ENCODE data around the gene DNMBP. TPM values are rescaled to one million over a fixed set of nuclear protein-coding genes. Genes with fewer than 3 reads are reported as not detected.
"Not testable (repeated sequence)": the region's sequence is repeated elsewhere in the genome, so short reads cannot be mapped to it uniquely, and the experiment has no call there.

Gene DNMBP
- total RNA-seq, 2 donors from 2014 or later, result 2.1 to 2.5 TPM

DNA sequence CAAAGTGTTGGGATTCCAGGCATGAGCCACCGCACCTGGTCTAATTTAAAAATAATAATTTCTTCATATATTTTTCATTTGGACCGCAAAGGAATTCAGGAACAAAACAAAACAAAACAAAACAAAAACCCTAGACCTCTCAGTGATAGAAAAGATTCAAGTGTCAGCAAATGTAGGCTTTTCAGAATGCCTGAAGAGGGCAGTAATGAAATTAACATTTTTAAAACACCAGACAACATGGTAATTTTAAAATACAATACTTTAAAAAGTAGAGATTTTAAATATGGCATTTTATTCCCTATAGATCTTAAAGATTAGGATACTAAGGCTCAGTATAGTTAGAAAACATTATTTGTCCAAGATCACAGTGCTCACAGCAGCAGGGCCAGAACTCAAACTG is 36.6 kb downstream of the DNMBP start:
- H3K4me1 Mint-ChIP-seq, result peaks cover 2% of the 10 kb centered on the region
- ATAC-seq, result no peak
- no peak overlapping the region for H3K27ac Mint-ChIP-seq
- H3K36me3 Mint-ChIP-seq (ENCODE audit: low read depth), result peaks cover 12% of the 10 kb centered on the region
- no peak for DNase-seq
- H3K27me3 Mint-ChIP-seq, result no peaks in the 10 kb centered on the region
- H3K4me3 Mint-ChIP-seq, result no peak overlapping the region
- H3K9me3 ChIP-seq (ENCODE audit: control insufficient read depth, low read length, poor library complexity, severe bottlenecking), result no peaks in the 10 kb centered on the region

DNA sequence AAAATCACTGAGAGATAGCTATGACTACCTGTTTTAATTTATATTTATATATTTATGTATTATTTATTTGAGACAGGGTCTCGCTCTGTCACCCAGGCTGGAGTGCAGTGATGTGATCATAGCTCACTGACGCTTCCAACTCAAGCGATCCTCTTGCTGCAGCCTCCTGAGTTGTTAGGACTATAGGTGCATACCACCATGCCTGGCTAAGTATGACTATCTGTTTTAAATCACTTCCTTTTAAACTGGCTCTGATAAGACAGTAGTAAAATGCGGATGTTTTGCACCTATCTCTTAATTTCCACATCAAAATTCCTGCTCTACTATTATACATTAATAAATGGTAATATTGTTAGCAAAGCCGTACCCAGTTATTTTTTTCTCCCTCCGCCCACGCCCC is 41.8 kb downstream of the DNMBP start:
- Mint-ChIP-seq H3K36me3 (ENCODE audit: low read depth) (peaks cover 12% of the 10 kb centered on the region), H3K27me3 (no peaks in the 10 kb centered on the region), H3K27ac (no peak overlapping the region), H3K4me3 (no peak overlapping the region), H3K4me1 (no peaks in the 10 kb centered on the region)
- no peaks in the 10 kb centered on the region for H3K9me3 ChIP-seq (ENCODE audit: control insufficient read depth, low read length, poor library complexity, severe bottlenecking)
- no peak for DNase-seq
- no peak for ATAC-seq

DNA sequence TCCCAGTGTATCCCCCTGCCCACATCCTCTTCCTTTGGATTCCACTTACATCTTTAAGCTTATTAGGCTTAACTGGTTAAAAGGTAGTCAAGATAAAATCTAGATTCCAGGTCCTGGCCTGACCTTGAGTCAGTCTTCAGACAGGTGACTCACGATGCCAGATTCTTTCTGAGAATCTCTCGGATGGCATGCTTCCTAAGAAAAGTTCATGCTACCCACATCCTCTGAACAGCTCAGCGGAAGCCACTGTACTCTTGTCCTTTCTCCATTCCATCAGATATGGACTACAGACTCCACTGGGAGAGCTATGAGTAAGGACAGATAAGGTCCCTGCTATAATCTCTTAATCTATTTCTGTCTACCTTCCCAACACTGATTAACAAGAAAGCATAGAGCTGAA is 43.4 kb downstream of the DNMBP start:
- no peak overlapping the region for H3K4me3 Mint-ChIP-seq
- ATAC-seq (no peak), DNase-seq (no peak)
- no peaks in the 10 kb centered on the region for H3K4me1 Mint-ChIP-seq
- H3K27ac Mint-ChIP-seq, result peak overlapping the region; percentile 39
- peaks cover 9% of the 10 kb centered on the region for H3K36me3 Mint-ChIP-seq (ENCODE audit: low read depth)
- H3K27me3 Mint-ChIP-seq, result no peaks in the 10 kb centered on the region
- H3K9me3 ChIP-seq (ENCODE audit: control insufficient read depth, low read length, poor library complexity, severe bottlenecking), result no peaks in the 10 kb centered on the region

DNA sequence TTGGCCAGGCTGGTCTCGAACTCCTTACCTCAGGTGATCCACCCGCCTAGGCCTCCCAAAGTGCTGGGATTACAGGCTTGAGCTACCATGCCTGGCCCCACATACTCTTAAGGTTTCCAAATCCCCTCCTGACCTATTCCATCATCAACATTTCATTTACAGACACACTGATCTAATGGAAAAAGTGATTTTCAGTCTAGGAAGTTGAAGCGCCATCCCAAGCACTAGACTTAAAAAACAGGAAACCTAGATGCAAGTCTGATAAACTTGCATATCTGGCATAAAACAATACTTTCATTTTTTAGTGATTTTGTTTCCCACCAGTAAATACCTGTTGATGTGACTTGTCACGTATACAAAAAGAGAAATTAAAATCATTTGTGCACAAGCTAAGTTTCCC is 44.0 kb downstream of the DNMBP start:
- no peaks in the 10 kb centered on the region for H3K9me3 ChIP-seq (ENCODE audit: control insufficient read depth, low read length, poor library complexity, severe bottlenecking)
- H3K4me1 Mint-ChIP-seq, result no peaks in the 10 kb centered on the region
- DNase-seq (no peak), ATAC-seq (no peak)
- no peak overlapping the region for H3K4me3 Mint-ChIP-seq
- peaks cover 9% of the 10 kb centered on the region for H3K36me3 Mint-ChIP-seq (ENCODE audit: low read depth)
- no peaks in the 10 kb centered on the region for H3K27me3 Mint-ChIP-seq
- peak overlapping the region; percentile 39 for H3K27ac Mint-ChIP-seq

DNA sequence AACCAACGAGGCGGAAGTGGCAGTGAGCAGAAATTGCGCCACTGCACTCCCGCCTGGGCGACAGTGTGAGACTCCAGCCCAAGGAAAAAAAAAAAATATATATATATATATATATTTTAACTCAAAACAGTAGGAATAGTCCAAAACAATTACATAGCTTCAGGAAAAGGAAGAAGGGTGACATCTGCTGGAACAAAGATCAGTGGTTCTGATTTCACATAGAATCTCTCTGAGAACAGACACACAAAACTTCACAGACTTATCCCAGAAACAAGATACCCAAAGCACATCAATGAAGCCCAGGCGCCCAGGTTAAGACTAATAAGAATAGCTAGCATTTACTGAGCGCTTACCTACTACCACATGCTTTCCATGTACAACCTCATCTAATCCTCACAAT is 45.0 kb downstream of the DNMBP start:
- DNase-seq, result no peak
- Mint-ChIP-seq H3K27ac (no peak overlapping the region), H3K4me3 (no peak overlapping the region), H3K4me1 (no peaks in the 10 kb centered on the region), H3K36me3 (ENCODE audit: low read depth) (peaks cover 2% of the 10 kb centered on the region), H3K27me3 (no peaks in the 10 kb centered on the region)
- no peaks in the 10 kb centered on the region for H3K9me3 ChIP-seq (ENCODE audit: control insufficient read depth, low read length, poor library complexity, severe bottlenecking)
- ATAC-seq, result no peak

DNA sequence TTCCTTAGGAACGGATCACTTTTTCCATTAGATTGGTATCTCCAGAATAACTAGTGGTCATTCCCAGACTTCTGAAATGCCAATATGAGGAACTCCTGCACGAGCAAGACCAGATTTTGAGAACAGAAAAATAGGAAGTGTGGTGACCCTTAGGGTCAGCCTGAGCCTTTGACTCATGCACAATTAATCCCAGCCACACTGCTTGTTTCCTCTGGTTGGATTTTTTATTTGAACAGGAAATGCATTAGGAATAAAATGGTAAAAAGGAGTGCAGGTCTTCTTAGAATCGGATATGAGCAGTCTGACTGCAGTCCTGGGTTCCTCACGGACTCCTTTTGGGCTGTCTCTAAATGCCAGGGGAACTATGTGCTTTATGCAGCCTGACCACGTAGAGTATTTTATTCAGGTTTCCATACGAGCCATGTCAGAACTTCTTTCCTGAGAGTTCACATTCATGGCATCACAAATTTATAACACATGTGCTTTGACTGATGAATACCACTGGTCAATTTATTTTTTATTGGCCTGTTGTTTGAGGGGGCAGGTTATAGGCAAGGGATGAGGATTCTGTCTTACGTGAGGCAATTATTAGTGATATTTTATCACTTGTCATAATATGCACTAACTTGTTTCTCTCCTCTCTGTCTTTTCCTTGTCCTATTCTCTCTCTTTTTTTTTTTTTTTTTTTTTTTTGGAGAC is 46.1 kb downstream of the DNMBP start:
- DNase-seq; H3K27ac Mint-ChIP-seq; H3K4me1 Mint-ChIP-seq; H3K9me3 ChIP-seq (ENCODE audit: control insufficient read depth, low read length, poor library complexity, severe bottlenecking); H3K36me3 Mint-ChIP-seq (ENCODE audit: low read depth); H3K4me3 Mint-ChIP-seq; H3K27me3 Mint-ChIP-seq; ATAC-seq: not testable (repeated sequence)

DNA sequence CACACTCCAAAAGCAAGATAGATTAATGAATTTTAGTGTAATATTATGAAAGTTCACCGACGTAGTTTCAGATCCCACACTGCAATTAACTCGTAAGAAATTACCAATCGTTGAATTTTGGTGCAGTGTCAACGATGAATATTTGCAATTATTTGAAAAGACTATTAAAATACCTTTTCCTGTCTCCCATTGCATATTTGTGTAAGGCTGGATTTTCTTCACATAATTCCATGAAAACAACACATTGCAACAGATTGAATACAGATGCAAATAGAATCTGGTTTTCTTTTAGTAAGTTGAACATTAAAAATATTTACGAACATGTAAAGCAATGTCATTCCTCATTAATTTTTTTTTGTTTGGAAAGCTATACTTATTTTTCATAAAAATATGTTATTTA is 50.9 kb downstream of the DNMBP start:
- H3K36me3 Mint-ChIP-seq (ENCODE audit: low read depth), result peaks cover 7% of the 10 kb centered on the region
- DNase-seq (no peak), ATAC-seq (no peak)
- no peaks in the 10 kb centered on the region for H3K9me3 ChIP-seq (ENCODE audit: control insufficient read depth, low read length, poor library complexity, severe bottlenecking)
- H3K4me3 Mint-ChIP-seq, result no peak overlapping the region
- no peaks in the 10 kb centered on the region for H3K27me3 Mint-ChIP-seq
- no peak overlapping the region for H3K27ac Mint-ChIP-seq
- peaks cover 2% of the 10 kb centered on the region for H3K4me1 Mint-ChIP-seq

DNA sequence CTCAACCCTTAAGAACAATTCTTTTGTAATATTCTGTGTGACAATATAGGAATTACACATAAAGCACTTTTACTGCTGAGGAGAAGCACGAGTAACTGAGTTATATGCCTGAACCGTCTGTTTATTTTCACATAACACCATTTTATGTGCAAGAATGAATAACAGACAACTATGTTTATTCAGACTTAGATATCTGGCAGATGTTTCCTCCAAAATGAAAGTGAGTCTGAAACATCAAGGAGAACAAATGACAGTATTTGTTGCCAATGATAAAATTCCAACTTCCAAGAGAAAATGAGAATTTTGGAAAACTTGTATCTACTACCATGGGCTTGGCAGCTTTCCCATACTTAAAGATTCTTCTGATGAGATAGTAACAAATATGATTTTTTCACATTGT is 51.4 kb downstream of the DNMBP start:
- H3K9me3 ChIP-seq (ENCODE audit: control insufficient read depth, low read length, poor library complexity, severe bottlenecking), result no peaks in the 10 kb centered on the region
- Mint-ChIP-seq H3K27ac (no peak overlapping the region), H3K36me3 (ENCODE audit: low read depth) (peaks cover 7% of the 10 kb centered on the region), H3K4me3 (no peak overlapping the region), H3K4me1 (peaks cover 2% of the 10 kb centered on the region), H3K27me3 (no peaks in the 10 kb centered on the region)
- ATAC-seq (no peak), DNase-seq (no peak)

DNA sequence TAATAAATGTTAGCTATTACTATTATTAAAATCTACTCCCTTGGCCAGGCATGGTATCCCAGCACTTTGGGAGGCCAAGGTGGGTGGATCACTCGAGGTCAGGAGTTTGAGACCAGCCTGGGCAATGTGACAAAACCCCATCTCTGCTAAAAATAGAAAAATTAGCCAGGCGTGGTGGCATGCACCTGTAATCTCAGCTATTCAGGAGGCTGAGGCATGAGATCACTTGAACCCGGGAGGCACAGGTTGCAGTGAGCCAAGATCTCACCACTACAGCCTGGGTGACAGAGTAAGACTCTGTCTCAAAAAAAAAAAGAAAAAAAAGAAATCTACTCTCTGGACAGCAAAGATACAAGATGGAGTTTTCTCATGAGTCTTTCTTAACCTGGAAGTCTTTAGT is 56.2 kb downstream of the DNMBP start:
- not testable (repeated sequence) for H3K9me3 ChIP-seq (ENCODE audit: control insufficient read depth, low read length, poor library complexity, severe bottlenecking); ATAC-seq; H3K36me3 Mint-ChIP-seq (ENCODE audit: low read depth); H3K27ac Mint-ChIP-seq; H3K4me3 Mint-ChIP-seq; DNase-seq; H3K4me1 Mint-ChIP-seq; H3K27me3 Mint-ChIP-seq

DNA sequence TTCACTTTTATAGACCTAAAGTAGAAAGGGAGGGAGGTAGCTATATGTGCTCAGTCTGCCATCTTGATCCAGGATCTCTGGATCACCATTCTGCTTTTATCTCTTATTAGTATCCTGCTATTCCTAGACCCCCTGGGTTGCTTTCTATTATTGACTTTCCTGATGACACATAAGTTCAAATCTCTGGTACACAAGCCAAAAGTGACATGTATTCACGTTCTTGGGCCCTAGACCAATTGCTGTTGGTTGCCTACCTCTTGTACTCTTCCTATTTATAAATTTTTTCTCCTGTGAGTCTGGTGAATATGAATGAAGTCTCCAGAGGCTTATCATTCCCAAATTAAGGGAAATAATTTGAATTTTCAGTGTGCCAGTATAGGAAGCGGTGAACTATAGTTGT is 56.9 kb downstream of the DNMBP start:
- ATAC-seq, result no peak
- H3K9me3 ChIP-seq (ENCODE audit: control insufficient read depth, low read length, poor library complexity, severe bottlenecking), result no peaks in the 10 kb centered on the region
- Mint-ChIP-seq H3K4me3 (no peak overlapping the region), H3K27ac (no peak overlapping the region), H3K4me1 (peaks cover 4% of the 10 kb centered on the region), H3K36me3 (ENCODE audit: low read depth) (peaks cover 10% of the 10 kb centered on the region), H3K27me3 (no peaks in the 10 kb centered on the region)
- DNase-seq, result no peak

DNA sequence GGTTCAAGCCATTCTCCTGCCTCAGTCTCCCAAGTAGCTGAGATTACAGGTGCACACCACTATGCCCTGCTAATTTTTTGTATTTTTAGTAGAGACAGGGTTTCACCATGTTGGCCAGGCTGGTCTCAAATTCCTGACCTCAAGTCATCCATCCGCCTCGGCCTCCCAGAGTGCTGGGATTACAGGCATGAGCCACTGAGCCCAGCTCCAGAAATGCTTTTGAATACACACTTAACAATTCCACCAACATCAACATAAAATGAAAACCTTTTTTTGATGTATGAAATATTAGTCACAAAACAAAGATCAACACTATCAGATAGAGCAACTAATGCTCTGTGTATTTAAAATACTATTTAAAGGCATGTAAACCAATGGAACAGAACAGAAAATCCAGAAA is 63.7 kb downstream of the DNMBP start:
- not testable (repeated sequence) for H3K36me3 Mint-ChIP-seq (ENCODE audit: low read depth); H3K4me1 Mint-ChIP-seq; H3K27ac Mint-ChIP-seq; H3K4me3 Mint-ChIP-seq; DNase-seq; H3K9me3 ChIP-seq (ENCODE audit: control insufficient read depth, low read length, poor library complexity, severe bottlenecking); H3K27me3 Mint-ChIP-seq; ATAC-seq

DNA sequence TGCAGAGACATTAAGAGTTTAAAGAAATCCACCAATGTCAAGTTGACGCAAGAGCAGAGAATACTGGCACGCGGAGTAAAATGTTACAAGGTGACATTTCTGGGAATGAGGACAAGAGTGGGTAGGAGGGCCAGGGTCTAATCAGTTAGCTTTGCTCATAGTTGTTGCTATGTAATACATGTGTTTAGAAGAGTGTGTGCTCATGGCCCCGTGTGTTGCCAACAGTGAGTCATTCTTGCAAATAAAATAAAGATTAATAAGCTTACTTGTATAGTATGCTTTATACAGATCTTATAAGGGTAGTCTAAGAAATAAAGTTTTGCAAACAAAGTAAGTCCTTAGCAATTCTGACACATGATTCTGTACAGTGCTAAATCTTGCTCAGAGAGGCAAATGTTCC is 64.5 kb downstream of the DNMBP start:
- Mint-ChIP-seq H3K36me3 (ENCODE audit: low read depth) (peaks cover 4% of the 10 kb centered on the region), H3K27ac (no peak overlapping the region), H3K27me3 (no peaks in the 10 kb centered on the region), H3K4me3 (no peak overlapping the region), H3K4me1 (peaks cover 2% of the 10 kb centered on the region)
- DNase-seq, result no peak
- no peaks in the 10 kb centered on the region for H3K9me3 ChIP-seq (ENCODE audit: control insufficient read depth, low read length, poor library complexity, severe bottlenecking)
- no peak for ATAC-seq

DNA sequence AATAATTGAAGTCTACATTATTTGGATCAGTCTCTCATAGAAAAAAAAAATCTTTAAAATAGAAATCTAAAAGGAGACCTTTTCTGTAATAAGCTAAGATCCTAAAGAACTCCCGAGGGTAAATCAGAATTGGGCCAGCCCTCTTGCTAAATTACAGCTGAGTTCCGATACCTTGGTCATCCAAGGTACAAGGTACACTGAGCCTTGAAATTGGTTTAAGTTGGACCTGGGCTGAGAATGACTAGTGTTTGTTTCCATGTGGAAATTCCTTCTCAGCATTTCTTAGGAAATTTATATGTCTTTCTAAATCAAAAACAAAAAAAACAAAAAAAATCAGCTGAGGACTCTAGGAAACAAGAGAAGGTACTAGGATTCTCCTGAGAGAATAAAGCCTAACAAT is 64.9 kb downstream of the DNMBP start:
- no peaks in the 10 kb centered on the region for H3K27me3 Mint-ChIP-seq
- DNase-seq (no peak), ATAC-seq (no peak)
- H3K27ac Mint-ChIP-seq, result no peak overlapping the region
- peaks cover 5% of the 10 kb centered on the region for H3K36me3 Mint-ChIP-seq (ENCODE audit: low read depth)
- H3K4me1 Mint-ChIP-seq, result peaks cover 2% of the 10 kb centered on the region
- H3K4me3 Mint-ChIP-seq, result no peak overlapping the region
- H3K9me3 ChIP-seq (ENCODE audit: control insufficient read depth, low read length, poor library complexity, severe bottlenecking), result no peaks in the 10 kb centered on the region

DNA sequence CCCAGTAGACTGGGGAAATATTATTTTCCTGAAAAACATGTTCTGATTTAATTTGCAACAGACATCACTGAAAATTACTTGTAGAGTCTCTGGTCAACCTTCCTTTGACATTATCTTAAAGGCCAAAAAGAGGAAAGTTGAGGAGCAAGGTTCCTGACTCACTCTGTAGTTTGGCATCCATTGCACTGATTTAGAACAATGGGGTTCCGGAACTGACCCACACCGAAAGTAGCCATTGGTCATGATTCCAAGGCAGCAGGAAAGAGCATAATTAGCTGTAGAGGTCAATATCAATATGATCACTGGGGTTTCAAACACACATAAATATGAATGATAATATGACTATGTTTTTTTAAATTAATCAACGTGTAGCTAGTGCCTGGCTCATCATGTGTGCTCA is 65.8 kb downstream of the DNMBP start:
- Mint-ChIP-seq H3K27me3 (no peaks in the 10 kb centered on the region), H3K4me3 (no peak overlapping the region)
- no peak for ATAC-seq

More for the DNA sequence above, 65.8 kb downstream of the DNMBP start:
- H3K9me3 ChIP-seq (ENCODE audit: control insufficient read depth, low read length, poor library complexity, severe bottlenecking), result no peaks in the 10 kb centered on the region
- peaks cover 2% of the 10 kb centered on the region for H3K4me1 Mint-ChIP-seq
- H3K36me3 Mint-ChIP-seq (ENCODE audit: low read depth), result peaks cover 5% of the 10 kb centered on the region
- no peak for DNase-seq
- H3K27ac Mint-ChIP-seq, result no peak overlapping the region

Measured in T-helper 17 cell (primary cell).